ENCODE measurements around the gene CAPG. TPM values are rescaled to one million over a fixed set of nuclear protein-coding genes. Genes with fewer than 3 reads are reported as not detected.
A peak's percentile ranks its signal among the peaks of the same experiment; 100 is the strongest.

CAPG gene
- total RNA-seq, 1 donor from 2014 or later, result 208 TPM

DNA sequence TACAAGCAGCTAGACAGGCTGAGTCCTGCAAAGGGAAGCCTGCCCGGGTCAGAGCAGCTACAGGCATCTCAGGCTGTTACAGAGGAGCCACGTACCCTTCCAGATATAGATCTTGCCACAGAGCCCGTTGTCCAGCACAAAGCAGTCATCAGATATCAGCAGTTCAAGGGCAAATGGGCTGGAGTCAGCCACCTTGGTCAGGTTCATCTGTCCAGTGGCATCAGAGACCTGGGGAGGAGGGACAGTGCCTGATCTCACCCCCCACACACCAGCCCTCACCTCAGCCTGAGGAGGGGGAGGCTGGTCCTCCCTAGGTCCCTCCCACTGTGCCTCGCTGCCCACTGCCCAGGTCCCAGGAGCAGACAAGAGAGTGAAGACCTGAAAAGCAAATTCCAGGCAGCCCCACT, 12.2 kb downstream of the CAPG start:
- no peaks in the 10 kb centered on the region for H3K27me3 Mint-ChIP-seq
- TF ChIP-seq, protein P1, sequence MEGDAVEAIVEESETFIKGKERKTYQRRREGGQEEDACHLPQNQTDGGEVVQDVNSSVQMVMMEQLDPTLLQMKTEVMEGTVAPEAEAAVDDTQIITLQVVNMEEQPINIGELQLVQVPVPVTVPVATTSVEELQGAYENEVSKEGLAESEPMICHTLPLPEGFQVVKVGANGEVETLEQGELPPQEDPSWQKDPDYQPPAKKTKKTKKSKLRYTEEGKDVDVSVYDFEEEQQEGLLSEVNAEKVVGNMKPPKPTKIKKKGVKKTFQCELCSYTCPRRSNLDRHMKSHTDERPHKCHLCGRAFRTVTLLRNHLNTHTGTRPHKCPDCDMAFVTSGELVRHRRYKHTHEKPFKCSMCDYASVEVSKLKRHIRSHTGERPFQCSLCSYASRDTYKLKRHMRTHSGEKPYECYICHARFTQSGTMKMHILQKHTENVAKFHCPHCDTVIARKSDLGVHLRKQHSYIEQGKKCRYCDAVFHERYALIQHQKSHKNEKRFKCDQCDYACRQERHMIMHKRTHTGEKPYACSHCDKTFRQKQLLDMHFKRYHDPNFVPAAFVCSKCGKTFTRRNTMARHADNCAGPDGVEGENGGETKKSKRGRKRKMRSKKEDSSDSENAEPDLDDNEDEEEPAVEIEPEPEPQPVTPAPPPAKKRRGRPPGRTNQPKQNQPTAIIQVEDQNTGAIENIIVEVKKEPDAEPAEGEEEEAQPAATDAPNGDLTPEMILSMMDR (IDR thresholded peaks at IDR 0.05), result no peak
- ChIA-PET POLR2A (no interaction called here), CTCF (no interaction called here)
- intact Hi-C loops (cut with micrococcal nuclease), result no loop called here
- DNase-seq (no peak), ATAC-seq (ENCODE audit: low read depth) (no peak)
- H3K4me1 Mint-ChIP-seq, result peaks cover 24% of the 10 kb centered on the region
- no peaks in the 10 kb centered on the region for H3K9me3 Mint-ChIP-seq
- H3K36me3 Mint-ChIP-seq (ENCODE audit: low read depth), result peaks cover 84% of the 10 kb centered on the region
- no peak overlapping the region for H3K27ac Mint-ChIP-seq
- H3K4me3 Mint-ChIP-seq, result no peak overlapping the region

DNA sequence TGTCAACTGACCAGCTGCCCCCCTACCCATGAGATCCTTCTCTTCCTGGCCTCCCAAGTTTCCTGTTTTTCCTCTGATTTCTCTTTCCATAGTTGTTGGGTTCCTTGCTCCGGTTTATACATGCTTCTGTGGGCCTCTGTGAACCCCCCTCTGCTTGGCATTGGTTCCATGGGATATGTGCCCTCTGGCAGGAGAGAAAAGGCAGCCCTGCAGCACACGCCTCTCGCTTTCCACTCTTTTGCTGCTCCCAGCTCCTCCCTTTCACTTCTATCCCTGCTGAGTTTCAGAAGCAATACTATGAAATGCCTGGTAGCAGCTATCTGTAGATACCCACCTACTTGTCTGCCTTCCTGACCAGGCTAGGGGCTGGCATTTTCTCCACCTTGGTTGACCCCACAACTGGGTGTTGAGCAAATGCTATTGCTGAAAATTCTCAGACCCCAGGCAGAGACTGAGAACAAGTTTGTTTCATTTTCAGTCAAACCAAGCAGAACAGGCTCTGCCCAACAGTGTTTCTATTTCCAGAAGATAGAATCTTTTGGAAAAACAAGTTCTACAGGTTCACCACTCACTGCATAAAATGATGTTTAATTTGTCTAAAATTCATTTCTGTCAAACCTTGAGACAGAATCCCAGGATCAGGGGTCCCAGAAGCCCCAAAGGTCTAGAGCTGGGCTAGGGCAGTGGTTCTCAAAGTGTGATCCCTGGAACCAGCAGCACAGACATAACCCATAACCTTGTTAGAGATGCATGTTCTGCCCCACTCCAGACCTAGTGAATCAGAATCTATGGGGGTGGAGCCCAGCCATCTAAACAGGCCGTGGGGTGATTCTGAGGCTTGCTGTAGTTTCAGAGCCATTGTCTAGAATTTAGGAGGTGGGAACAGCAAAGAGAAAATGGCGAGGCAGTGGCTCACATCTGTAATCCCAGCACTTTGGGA, 13.4 kb downstream of the CAPG start:
- TF ChIP-seq, protein P1 (IDR thresholded peaks at IDR 0.05), result no peak
- peaks cover 24% of the 10 kb centered on the region for H3K4me1 Mint-ChIP-seq
- no peaks in the 10 kb centered on the region for H3K9me3 Mint-ChIP-seq
- peak overlapping the region; percentile 50 for H3K27ac Mint-ChIP-seq
- ATAC-seq (ENCODE audit: low read depth), result no peak
- no peak for DNase-seq
- ChIA-PET CTCF (no interaction called here), POLR2A (no interaction called here)
- intact Hi-C loops (cut with micrococcal nuclease), result no loop called here
- H3K4me3 Mint-ChIP-seq, result no peak overlapping the region
- H3K27me3 Mint-ChIP-seq, result no peaks in the 10 kb centered on the region
- peaks cover 81% of the 10 kb centered on the region for H3K36me3 Mint-ChIP-seq (ENCODE audit: low read depth)

DNA sequence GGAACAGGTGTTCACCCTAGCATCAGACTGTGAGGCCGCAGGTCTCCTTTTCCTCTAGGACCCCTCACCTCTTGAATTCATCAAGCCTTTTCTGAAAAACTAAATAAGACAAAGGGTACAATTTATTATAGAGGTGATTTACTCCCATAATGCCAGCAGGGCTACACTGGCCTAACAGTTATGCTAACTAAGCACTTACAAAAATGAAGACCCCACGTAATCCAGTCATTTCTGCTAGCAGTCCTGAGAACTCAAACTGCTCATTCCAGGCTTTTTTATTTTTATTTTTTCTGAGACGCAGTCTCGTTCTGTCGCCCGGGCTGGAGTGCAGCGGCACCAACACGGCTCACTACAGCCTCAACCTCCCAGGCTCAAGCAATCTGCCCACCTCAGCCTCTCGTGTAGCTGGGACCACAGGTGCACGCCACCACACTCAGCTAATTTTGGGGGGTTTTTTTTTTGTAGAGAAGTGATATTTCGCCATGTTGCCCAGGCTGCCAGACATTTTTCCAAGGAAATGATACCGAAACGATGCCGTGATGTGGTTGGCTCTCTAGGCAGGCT, 14.2 kb downstream of the CAPG start:
- Mint-ChIP-seq H3K4me1 (peaks cover 30% of the 10 kb centered on the region), H3K36me3 (ENCODE audit: low read depth) (peaks cover 78% of the 10 kb centered on the region), H3K27me3 (no peaks in the 10 kb centered on the region), H3K4me3 (no peak overlapping the region), H3K9me3 (no peaks in the 10 kb centered on the region), H3K27ac (no peak overlapping the region)
- ChIA-PET POLR2A (no interaction called here), CTCF (no interaction called here)
- DNase-seq (no peak), ATAC-seq (ENCODE audit: low read depth) (no peak)
- intact Hi-C loops (cut with micrococcal nuclease), result no loop called here
- TF ChIP-seq, protein P1 (IDR thresholded peaks at IDR 0.05), result no peak

DNA sequence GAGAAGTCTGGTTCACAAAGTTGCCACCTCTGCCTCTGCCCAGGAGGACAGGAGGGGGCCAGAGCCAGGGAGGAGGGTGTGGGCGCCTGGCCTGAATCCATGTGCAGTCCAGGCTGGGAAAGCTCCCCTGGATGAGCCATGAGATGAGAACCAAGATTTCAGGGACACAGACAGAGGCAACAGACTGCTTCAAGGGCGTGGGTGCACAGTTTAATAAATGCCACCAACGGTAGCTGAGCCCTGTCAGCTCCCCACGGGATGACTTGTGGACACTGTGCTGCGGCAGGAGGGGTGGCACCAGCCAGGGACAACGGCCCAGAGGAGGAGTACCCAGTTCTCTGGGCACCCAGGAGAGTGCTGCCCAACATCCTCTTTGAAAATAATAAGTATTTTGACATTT, 15.2 kb downstream of the CAPG start:
- Mint-ChIP-seq H3K9me3 (no peaks in the 10 kb centered on the region), H3K36me3 (ENCODE audit: low read depth) (peaks cover 76% of the 10 kb centered on the region), H3K27ac (no peak overlapping the region), H3K4me3 (no peak overlapping the region), H3K27me3 (no peaks in the 10 kb centered on the region), H3K4me1 (peaks cover 30% of the 10 kb centered on the region)
- POLR2A ChIA-PET, result interaction anchor here (1.0 to 1.1 kb wide), 3 partner anchors 14 to 40 kb away, joined by 3 read pairs; partner anchors contain the start of genes ELMOD3, RETSAT and SH2D6
- intact Hi-C loops (cut with micrococcal nuclease), result no loop called here
- TF ChIP-seq, protein P1 (IDR thresholded peaks at IDR 0.05), result no peak
- DNase-seq (no peak), ATAC-seq (ENCODE audit: low read depth) (no peak)
- CTCF ChIA-PET, result interaction anchor here (7.9 kb wide), 1 partner anchor 156 kb away, joined by 105 read pairs; no protein-coding TSS in a partner anchor

DNA sequence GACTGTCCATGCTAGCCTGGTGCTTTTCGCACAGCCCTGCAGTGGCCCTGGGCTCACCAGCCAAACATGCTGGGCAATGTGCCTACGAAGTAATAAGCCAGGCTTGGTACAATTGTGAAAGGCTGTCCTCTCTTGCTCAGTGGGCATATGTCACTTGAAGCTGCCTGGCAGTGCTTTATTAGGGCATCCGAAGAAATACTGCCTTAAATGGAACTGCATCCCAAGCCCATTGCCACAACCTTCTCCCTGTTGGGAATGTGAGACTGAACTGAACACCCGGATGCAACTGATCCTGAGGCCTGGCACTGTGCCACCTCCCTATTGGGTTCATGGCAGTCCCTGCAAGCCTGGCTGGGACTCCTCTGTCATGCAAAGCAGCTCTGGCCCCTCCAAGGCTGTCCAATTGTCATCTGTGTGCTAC, 15.9 kb downstream of the CAPG start:
- POLR2A ChIA-PET, result interaction anchor here (1.0 to 1.1 kb wide), 3 partner anchors 14 to 39 kb away, joined by 3 read pairs; partner anchors contain the start of genes ELMOD3, RETSAT and SH2D6
- H3K27me3 Mint-ChIP-seq, result no peaks in the 10 kb centered on the region
- ATAC-seq (ENCODE audit: low read depth), result no peak
- H3K4me3 Mint-ChIP-seq, result no peak overlapping the region
- TF ChIP-seq, protein P1 (IDR thresholded peaks at IDR 0.05), result no peak
- H3K9me3 Mint-ChIP-seq, result no peaks in the 10 kb centered on the region
- peaks cover 30% of the 10 kb centered on the region for H3K4me1 Mint-ChIP-seq
- no peak for DNase-seq
- peaks cover 77% of the 10 kb centered on the region for H3K36me3 Mint-ChIP-seq (ENCODE audit: low read depth)
- H3K27ac Mint-ChIP-seq, result peak overlapping the region; percentile 25
- CTCF ChIA-PET, result interaction anchor here (7.9 kb wide), 1 partner anchor 157 kb away, joined by 105 read pairs; no protein-coding TSS in a partner anchor
- intact Hi-C loops (cut with micrococcal nuclease), result no loop called here

Data from activated B cell treated with CpG ODN at 0.5 μM for 24 hours (primary cell).